GM12864 (cell line): ENCODE results near the gene HIF1AN.

Experiments used
- DNase-seq: peaks from one replicate; pipeline ENCODE4 v3.0.0-alpha.2; 2011; ENCODE audit warnings: low read depth
- H3K4me3 ChIP-seq: 2 replicates; pipeline ENCODE4 v1.5.1; 2011; ENCODE audit warnings: mild to moderate bottlenecking, low read depth, low read length, control low read depth
- TF ChIP-seq, protein P1 (sequence below): IDR thresholded peaks from 2 replicates; pipeline ENCODE4 v1.5.1; 2011; ENCODE audit warnings: low read depth, mild to moderate bottlenecking, moderate library complexity, low read length, control low read depth, inconsistent platforms; ENCODE audit errors: missing control alignments

The HIF1AN gene

GRCh38 chr10:100586959-100587358 lies 51.2 kb downstream of the HIF1AN start:
- no peak overlapping the region for H3K4me3 ChIP-seq
- TF ChIP-seq, protein P1, sequence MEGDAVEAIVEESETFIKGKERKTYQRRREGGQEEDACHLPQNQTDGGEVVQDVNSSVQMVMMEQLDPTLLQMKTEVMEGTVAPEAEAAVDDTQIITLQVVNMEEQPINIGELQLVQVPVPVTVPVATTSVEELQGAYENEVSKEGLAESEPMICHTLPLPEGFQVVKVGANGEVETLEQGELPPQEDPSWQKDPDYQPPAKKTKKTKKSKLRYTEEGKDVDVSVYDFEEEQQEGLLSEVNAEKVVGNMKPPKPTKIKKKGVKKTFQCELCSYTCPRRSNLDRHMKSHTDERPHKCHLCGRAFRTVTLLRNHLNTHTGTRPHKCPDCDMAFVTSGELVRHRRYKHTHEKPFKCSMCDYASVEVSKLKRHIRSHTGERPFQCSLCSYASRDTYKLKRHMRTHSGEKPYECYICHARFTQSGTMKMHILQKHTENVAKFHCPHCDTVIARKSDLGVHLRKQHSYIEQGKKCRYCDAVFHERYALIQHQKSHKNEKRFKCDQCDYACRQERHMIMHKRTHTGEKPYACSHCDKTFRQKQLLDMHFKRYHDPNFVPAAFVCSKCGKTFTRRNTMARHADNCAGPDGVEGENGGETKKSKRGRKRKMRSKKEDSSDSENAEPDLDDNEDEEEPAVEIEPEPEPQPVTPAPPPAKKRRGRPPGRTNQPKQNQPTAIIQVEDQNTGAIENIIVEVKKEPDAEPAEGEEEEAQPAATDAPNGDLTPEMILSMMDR: no peak
- DNase-seq: no peak

- no peak overlapping the region for H3K4me3 ChIP-seq
Observed at GRCh38 chr10:100598166-100598565, 62.4 kb downstream of the HIF1AN start.

DNA sequence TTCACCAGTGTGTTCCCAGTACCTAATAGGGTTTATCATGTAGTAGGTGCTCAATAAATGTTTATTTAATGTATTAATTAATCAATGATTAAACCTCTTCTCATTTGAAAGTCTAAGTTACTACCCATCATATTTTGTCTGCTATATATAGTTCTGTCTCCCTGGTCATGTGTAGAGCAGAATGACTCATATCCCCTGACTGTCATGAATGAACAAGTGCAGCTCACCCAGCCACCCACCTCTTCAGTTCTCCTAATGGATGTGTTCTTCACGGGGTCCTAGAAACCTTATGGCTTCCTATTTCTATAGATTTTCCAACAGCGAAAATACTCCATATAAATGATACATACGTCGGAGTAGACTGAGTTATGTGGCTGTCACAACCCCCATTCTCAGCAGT lies 64.5 kb downstream of the HIF1AN start:
- TF ChIP-seq, protein P1: no peak
- no peak overlapping the region for H3K4me3 ChIP-seq
- no peak for DNase-seq

More at GRCh38 chr10:100598166-100598565, 62.4 kb downstream of the HIF1AN start:
- TF ChIP-seq, protein P1: no peak
- no peak for DNase-seq

DNA sequence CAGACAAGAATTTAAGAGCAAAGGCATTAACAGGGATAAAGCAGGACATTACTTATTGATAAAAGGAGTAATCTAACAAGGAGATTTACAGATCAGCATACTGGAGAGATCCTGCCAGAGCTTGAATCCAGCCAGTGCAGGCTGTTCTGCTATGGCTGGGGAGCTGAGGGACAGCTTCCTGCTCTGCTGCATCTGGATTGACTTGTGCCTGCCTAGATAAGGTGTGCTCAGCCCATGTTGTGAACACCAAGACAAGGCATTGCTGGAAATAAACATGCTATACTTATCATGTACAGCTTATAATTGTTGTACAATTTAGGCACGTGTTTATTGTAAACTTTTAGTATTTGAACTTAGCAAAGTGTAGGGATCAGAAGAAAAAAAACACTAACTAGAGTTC lies 71.7 kb downstream of the HIF1AN start:
- TF ChIP-seq, protein P1: no peak
- H3K4me3 ChIP-seq: no peak overlapping the region
- no peak for DNase-seq
